Stimulated activated naive B cell treated with anti-CD40 and anti-IgM and Interleukin-4, amounts not matched to agents 10 μg/mL and 1 μg/mL and 100 μg/mL, for 72 hours (primary cell): ENCODE measurements around the gene P2RX6.
"Not testable (repeated sequence)": the region's sequence is repeated elsewhere in the genome, so short reads cannot be mapped to it uniquely, and the experiment has no call there.

Experiments
- ATAC-seq, 2 donors: fragments of 150-1000 bp; cut with Tn5 transposase; replicated peaks; 2 replicates each; pipeline ENCODE4 v1.10.0; 2021; ENCODE audit warnings: moderate library complexity in 1 of 2
- DNase-seq: peaks from one replicate; pipeline ENCODE4 v3.0.0; 2021
- H3K27ac Mint-ChIP-seq: one replicate; pipeline ENCODE4 v1.8.0; 2022; ENCODE audit warnings: mild to moderate bottlenecking, mixed read lengths
- H3K27me3 Mint-ChIP-seq, 2 donors: one replicate each; pipeline ENCODE4 v1.8.0; 2022; ENCODE audit warnings: mixed read lengths in 2 of 2
- H3K36me3 Mint-ChIP-seq, 2 donors: one replicate each; pipeline ENCODE4 v1.8.0; 2022; ENCODE audit warnings: mixed read lengths in 2 of 2, mild to moderate bottlenecking in 1 of 2
- H3K4me1 Mint-ChIP-seq, 2 donors: one replicate each; pipeline ENCODE4 v1.8.0; 2022; ENCODE audit warnings: mixed read lengths in 2 of 2, mild to moderate bottlenecking in 1 of 2
- H3K4me3 Mint-ChIP-seq, 2 donors: one replicate each; pipeline ENCODE4 v1.8.0; 2022; ENCODE audit warnings: mild to moderate bottlenecking in 2 of 2, mixed read lengths in 2 of 2, moderate library complexity in 1 of 2
- H3K9me3 Mint-ChIP-seq, 2 donors: one replicate each; pipeline ENCODE4 v1.8.0; 2022; ENCODE audit warnings: mixed read lengths in 2 of 2, mild to moderate bottlenecking in 1 of 2

The P2RX6 gene

DNA sequence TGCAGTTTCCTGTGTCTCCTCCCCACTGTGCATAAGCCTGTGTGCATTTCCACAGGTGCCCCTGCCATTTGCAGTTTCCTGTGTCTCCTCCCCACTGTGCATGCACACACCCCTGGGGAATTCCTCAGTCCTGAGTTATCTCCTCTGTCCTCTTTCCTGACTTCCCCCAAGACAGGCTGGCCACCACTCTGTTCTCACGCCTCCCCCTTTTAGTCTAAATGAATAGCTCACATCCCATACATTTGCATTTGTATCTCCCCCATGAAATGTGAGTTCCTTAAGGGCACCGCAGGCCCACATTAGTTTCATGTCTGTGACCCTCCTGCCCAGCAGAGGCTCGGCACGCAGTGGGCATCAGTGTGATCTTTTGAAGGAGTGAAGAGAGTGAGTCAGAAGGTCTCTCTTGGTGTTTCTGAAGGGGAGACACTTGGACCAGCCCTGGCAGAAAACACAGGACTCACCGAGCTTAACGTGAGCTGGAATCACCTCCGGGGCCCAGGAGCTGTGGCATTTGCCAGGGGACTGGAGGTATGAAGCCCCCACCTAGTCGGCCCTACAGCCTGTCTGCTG is 37.0 kb downstream of the P2RX6 start:
- DNase-seq (no peak), ATAC-seq (no peak)
- H3K9me3 Mint-ChIP-seq = no peaks in the 10 kb centered on the region
- H3K27me3 Mint-ChIP-seq = peaks cover 29 to 35% of the 10 kb centered on the region in 2 donors
- no peak overlapping the region for H3K4me3 Mint-ChIP-seq
- H3K36me3 Mint-ChIP-seq = no peaks in the 10 kb centered on the region
- peaks cover 14 to 18% of the 10 kb centered on the region in 2 donors for H3K4me1 Mint-ChIP-seq
- H3K27ac Mint-ChIP-seq = no peak overlapping the region

- DNase-seq = no peak
- no peaks in the 10 kb centered on the region for H3K36me3 Mint-ChIP-seq
- H3K27ac Mint-ChIP-seq = no peak overlapping the region
- H3K4me3 Mint-ChIP-seq = no peak overlapping the region
- peaks cover 32 to 38% of the 10 kb centered on the region in 2 donors for H3K27me3 Mint-ChIP-seq
- peaks cover 14 to 18% of the 10 kb centered on the region in 2 donors for H3K4me1 Mint-ChIP-seq
- ATAC-seq = no peak
- H3K9me3 Mint-ChIP-seq = no peaks in the 10 kb centered on the region
Observed at GRCh38 chr22:21052715-21053459, 37.9 kb downstream of the P2RX6 start.

DNA sequence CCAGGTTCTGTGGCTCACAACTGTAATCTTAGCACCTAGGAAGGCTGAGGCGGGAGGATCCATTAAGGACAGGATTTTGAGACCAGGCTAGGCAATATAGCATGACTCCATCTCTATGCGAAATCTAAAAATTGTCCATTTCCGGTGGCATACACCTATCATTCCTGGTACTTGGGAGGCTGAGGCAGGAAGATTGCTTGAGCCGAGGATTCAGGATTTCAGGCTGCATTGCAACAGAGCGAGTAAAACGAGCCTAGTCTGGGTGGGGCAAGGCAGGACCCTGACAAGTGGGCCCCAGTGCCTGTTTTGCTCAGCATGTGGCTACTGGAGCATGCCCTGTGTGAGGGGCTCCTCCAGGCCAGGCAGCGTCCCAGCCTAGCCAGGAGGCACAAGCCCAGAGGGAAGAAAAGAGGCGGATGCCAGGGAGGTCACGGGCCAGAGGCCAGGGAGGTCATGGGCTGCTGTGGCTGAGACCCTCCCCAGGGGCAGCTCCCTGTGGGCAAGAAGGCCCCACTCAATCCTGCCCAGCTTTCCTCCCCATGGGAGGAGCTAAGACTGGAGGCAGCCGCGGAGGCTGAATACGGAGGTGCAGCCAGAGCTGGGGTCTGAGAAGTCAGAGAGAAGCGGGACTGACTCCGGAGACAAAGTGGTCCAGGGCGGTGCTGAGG is 39.2 kb downstream of the P2RX6 start:
- Mint-ChIP-seq H3K4me3 (no peak overlapping the region), H3K4me1 (peaks cover 14 to 18% of the 10 kb centered on the region in 2 donors), H3K27me3 (peaks cover 32 to 38% of the 10 kb centered on the region in 2 donors), H3K9me3 (no peaks in the 10 kb centered on the region), H3K36me3 (no peaks in the 10 kb centered on the region), H3K27ac (no peak overlapping the region)
- no peak for ATAC-seq
- DNase-seq = no peak

- Mint-ChIP-seq H3K4me3 (no peak overlapping the region), H3K27ac (no peak overlapping the region), H3K9me3 (no peaks in the 10 kb centered on the region), H3K27me3 (peaks cover 32 to 38% of the 10 kb centered on the region in 2 donors), H3K4me1 (peaks cover 14 to 18% of the 10 kb centered on the region in 2 donors), H3K36me3 (no peaks in the 10 kb centered on the region)
- ATAC-seq (no peak), DNase-seq (no peak)
Observed at GRCh38 chr22:21054714-21055563, 40.0 kb downstream of the P2RX6 start.

GRCh38 chr22:21055564-21055834 is 40.5 kb downstream of the P2RX6 start:
- H3K27me3 Mint-ChIP-seq = peaks cover 32 to 38% of the 10 kb centered on the region in 2 donors
- H3K36me3 Mint-ChIP-seq = no peaks in the 10 kb centered on the region
- DNase-seq (no peak), ATAC-seq (peak in 1 of 2 donors; percentile 12)
- H3K9me3 Mint-ChIP-seq = no peaks in the 10 kb centered on the region
- H3K4me3 Mint-ChIP-seq = no peak overlapping the region
- H3K4me1 Mint-ChIP-seq = peaks cover 14 to 18% of the 10 kb centered on the region in 2 donors
- no peak overlapping the region for H3K27ac Mint-ChIP-seq

- Mint-ChIP-seq H3K36me3 (no peaks in the 10 kb centered on the region), H3K27me3 (peaks cover 32 to 38% of the 10 kb centered on the region in 2 donors), H3K27ac (no peak overlapping the region), H3K4me3 (no peak overlapping the region), H3K4me1 (peaks cover 14 to 18% of the 10 kb centered on the region in 2 donors), H3K9me3 (no peaks in the 10 kb centered on the region)
- no peak for DNase-seq
- peak; percentile 31 to 39 for ATAC-seq
Observed at GRCh38 chr22:21055880-21056319, 40.9 kb downstream of the P2RX6 start.

DNA sequence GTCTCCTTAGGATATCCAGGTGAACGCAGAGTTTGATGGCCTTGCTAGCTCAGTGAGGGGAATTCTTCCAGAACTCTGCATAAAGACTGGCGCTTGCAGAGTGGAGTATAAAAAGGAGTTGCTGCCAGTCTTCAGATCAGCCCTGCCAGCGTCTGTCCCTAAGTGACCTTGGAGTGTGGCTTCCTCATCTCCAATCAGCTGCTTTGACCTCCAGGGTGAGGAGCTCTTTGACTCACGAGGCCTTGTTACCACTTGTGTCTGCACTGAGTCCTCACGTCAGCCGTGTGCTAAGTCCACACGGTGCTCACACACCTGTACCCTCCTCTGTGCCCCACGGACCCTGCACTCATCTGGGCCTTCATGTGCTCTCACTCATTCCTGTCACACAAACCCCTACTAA is 45.4 kb downstream of the P2RX6 start:
- not testable (repeated sequence) for H3K36me3 Mint-ChIP-seq, DNase-seq, H3K4me1 Mint-ChIP-seq, H3K9me3 Mint-ChIP-seq, H3K27ac Mint-ChIP-seq, H3K4me3 Mint-ChIP-seq, ATAC-seq
- H3K27me3 Mint-ChIP-seq = peaks cover 17 to 19% of the 10 kb centered on the region in 2 donors

DNA sequence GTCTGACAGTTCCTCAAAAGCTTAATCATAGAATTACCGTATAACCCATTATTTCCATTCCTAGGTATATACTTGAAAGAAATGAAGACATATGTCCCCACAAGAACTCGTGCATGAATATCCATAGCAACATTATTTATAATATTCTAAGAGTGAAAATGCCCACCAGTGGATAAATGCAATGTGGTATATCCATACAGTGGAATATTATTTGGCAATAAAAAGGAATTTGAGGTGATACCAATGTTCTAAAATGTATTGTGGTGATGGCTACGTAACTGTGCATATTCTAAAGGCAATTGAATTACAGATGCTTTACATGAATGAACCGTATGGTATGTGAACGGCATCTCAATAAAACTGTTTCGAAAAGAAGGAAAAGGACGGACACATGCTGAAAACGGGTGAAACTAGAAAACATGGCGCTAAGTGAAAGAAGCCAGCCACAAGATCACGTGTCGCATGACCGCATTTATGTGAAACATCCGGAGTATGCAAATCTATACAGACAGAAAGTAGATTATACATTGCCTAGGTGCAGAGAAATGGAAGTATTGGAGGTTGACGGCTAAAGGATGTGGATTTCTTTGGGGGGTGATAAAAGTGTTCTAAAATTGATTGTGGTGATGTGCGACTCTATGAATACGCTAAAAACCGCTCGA is 46.8 kb downstream of the P2RX6 start:
- DNase-seq, H3K27ac Mint-ChIP-seq, H3K4me1 Mint-ChIP-seq, H3K9me3 Mint-ChIP-seq, H3K36me3 Mint-ChIP-seq, H3K27me3 Mint-ChIP-seq, ATAC-seq, H3K4me3 Mint-ChIP-seq: not testable (repeated sequence)

GRCh38 chr22:21064425-21064824 is 49.5 kb downstream of the P2RX6 start:
- not testable (repeated sequence) for H3K4me3 Mint-ChIP-seq, H3K9me3 Mint-ChIP-seq, ATAC-seq, H3K4me1 Mint-ChIP-seq, H3K27me3 Mint-ChIP-seq, H3K36me3 Mint-ChIP-seq, DNase-seq, H3K27ac Mint-ChIP-seq

- no peak for DNase-seq
- peaks cover 4 to 9% of the 10 kb centered on the region in 2 donors for H3K27me3 Mint-ChIP-seq
- H3K9me3 Mint-ChIP-seq = peaks cover 0 to 1% of the 10 kb centered on the region in 2 donors
- H3K36me3 Mint-ChIP-seq = no peaks in the 10 kb centered on the region
- no peak for ATAC-seq
- H3K4me1 Mint-ChIP-seq = peaks cover 0 to 2% of the 10 kb centered on the region in 2 donors
- H3K4me3 Mint-ChIP-seq = no peak overlapping the region
- no peak overlapping the region for H3K27ac Mint-ChIP-seq
Observed at GRCh38 chr22:21064917-21065864, 50.2 kb downstream of the P2RX6 start.

DNA sequence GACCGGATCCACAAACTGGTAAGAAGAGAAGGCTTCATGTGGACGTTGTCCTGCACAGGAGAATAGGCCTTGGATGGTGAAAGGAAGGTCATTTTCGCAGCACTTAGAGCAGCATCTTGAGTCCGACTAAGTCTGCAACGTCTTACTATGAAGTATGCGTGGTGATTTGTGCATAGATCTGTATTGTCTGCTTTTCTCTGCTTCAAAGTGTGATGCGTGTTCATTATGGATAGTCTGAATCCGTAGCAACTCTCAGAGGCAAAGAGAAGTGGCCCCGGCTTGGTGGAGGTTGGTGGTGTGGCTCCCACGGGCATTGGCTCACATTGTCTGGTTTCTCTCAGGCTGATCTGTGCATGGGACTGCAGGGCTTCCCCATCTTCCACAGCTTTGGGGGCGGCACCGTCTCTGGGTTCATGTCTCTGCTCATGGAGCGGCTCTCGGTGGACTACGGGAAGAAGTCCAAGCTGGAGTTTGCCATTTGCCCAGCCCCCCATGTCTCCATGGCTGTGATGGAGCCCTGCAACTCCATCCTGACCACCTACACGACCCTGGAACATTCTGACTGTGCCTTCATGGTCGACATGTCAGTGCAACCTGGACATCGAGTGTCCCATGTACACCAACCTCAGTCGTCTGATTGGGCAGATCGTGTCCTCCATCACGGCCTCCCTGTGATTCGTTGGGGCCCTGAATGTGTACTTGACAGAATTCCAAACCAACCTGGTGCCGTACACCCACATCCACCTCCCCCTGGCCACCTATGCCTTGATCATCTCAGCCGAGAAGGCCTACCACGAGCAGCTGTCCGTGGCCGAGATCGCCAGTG is 52.3 kb downstream of the P2RX6 start:
- no peak overlapping the region for H3K27ac Mint-ChIP-seq
- ATAC-seq = no peak
- peaks cover 0 to 2% of the 10 kb centered on the region in 2 donors for H3K4me1 Mint-ChIP-seq

GRCh38 chr22:21067901-21068680 is 53.1 kb downstream of the P2RX6 start:
- ATAC-seq (no peak), DNase-seq (no peak)
- H3K9me3 Mint-ChIP-seq = no peaks in the 10 kb centered on the region
- H3K4me3 Mint-ChIP-seq = no peak overlapping the region
- peaks cover 6 to 10% of the 10 kb centered on the region in 2 donors for H3K27me3 Mint-ChIP-seq
- peaks cover 0 to 2% of the 10 kb centered on the region in 2 donors for H3K4me1 Mint-ChIP-seq
- H3K36me3 Mint-ChIP-seq = no peaks in the 10 kb centered on the region
- no peak overlapping the region for H3K27ac Mint-ChIP-seq

More for the DNA sequence above, 52.3 kb downstream of the P2RX6 start:
- Mint-ChIP-seq H3K9me3 (no peaks in the 10 kb centered on the region), H3K4me3 (no peak overlapping the region), H3K27me3 (peaks cover 4 to 9% of the 10 kb centered on the region in 2 donors), H3K36me3 (no peaks in the 10 kb centered on the region)
- DNase-seq = no peak
